Astrocyte (in vitro differentiated cells and primary cell): Measurements from ENCODE around the gene ALDH16A1. TPM values are rescaled to one million over a fixed set of nuclear protein-coding genes. Genes with fewer than 3 reads are reported as not detected.

ENCODE experiments used
- DNase-seq: peaks from one replicate; pipeline ENCODE4 v3.0.0-alpha.2; 2010; ENCODE audit warnings: low read depth
- FAIRE-seq: peaks from 2 replicates; lab custom pipeline; 2011; peaks lifted over from hg19 to GRCh38; lab: Jason Lieb, UNC
- H2AFZ ChIP-seq: 2 replicates; pipeline ENCODE4 v1.6.0; 2012; ENCODE audit warnings: low read depth, low read length, inconsistent platforms
- H3K27ac ChIP-seq: 2 replicates; pipeline ENCODE4 v1.5.1; 2011; ENCODE audit warnings: low read depth, low read length, inconsistent platforms
- H3K27me3 ChIP-seq: 2 replicates; pipeline ENCODE4 v1.6.0; 2011; ENCODE audit warnings: low read length, inconsistent platforms; ENCODE audit not compliant: insufficient read depth
- H3K36me3 ChIP-seq: 2 replicates; pipeline ENCODE4 v1.5.1; 2011; ENCODE audit warnings: low read length, inconsistent platforms; ENCODE audit not compliant: insufficient read depth
- H3K4me1 ChIP-seq: 2 replicates; pipeline ENCODE4 v1.5.1; 2011; ENCODE audit warnings: low read length, inconsistent platforms; ENCODE audit not compliant: insufficient read depth
- H3K4me2 ChIP-seq: 2 replicates; pipeline ENCODE4 v1.6.0; 2012; ENCODE audit warnings: low read length, inconsistent platforms
- H3K4me3 ChIP-seq: 2 replicates; pipeline ENCODE4 v1.5.1; 2011; ENCODE audit warnings: low read depth, mild to moderate bottlenecking, low read length, inconsistent platforms; ENCODE audit not compliant: insufficient read depth
- H3K79me2 ChIP-seq: 2 replicates; pipeline ENCODE4 v1.6.0; 2012; ENCODE audit warnings: mild to moderate bottlenecking, low read length, inconsistent platforms; ENCODE audit not compliant: insufficient read depth
- H3K9ac ChIP-seq: 2 replicates; pipeline ENCODE4 v1.6.0; 2012; ENCODE audit warnings: mild to moderate bottlenecking, low read length, inconsistent platforms
- H3K9me3 ChIP-seq: 2 replicates; pipeline ENCODE4 v1.5.1; 2012; ENCODE audit warnings: low read depth, mild to moderate bottlenecking, low read length, inconsistent platforms; ENCODE audit not compliant: insufficient read depth
- H4K20me1 ChIP-seq: 2 replicates; pipeline ENCODE4 v1.6.0; 2012; ENCODE audit warnings: low read length, inconsistent platforms; ENCODE audit not compliant: insufficient read depth
- H3K27ac Mint-ChIP-seq: one replicate; pipeline ENCODE4 v1.8.0; 2021; ENCODE audit warnings: mild to moderate bottlenecking, mixed read lengths; ENCODE audit not compliant: unreplicated experiment
- H3K27me3 Mint-ChIP-seq: one replicate; pipeline ENCODE4 v1.8.0; 2021; ENCODE audit warnings: low read depth, mixed read lengths; ENCODE audit not compliant: unreplicated experiment
- H3K36me3 Mint-ChIP-seq: one replicate; pipeline ENCODE4 v1.8.0; 2021; ENCODE audit warnings: low read depth, mixed read lengths; ENCODE audit not compliant: unreplicated experiment
- H3K4me1 Mint-ChIP-seq: one replicate; pipeline ENCODE4 v1.8.0; 2021; ENCODE audit warnings: low read depth, mixed read lengths; ENCODE audit not compliant: unreplicated experiment
- H3K4me3 Mint-ChIP-seq: one replicate; pipeline ENCODE4 v1.8.0; 2021; ENCODE audit warnings: mild to moderate bottlenecking, moderate library complexity, mixed read lengths; ENCODE audit not compliant: unreplicated experiment
- H3K9me3 Mint-ChIP-seq: one replicate; pipeline ENCODE4 v1.8.0; 2021; ENCODE audit warnings: mild to moderate bottlenecking, mixed read lengths; ENCODE audit not compliant: unreplicated experiment
- CTCF ChIP-seq: IDR thresholded peaks from 2 replicates; pipeline ENCODE4 v1.5.1; 2011; ENCODE audit warnings: low read depth, mild to moderate bottlenecking, inconsistent platforms, low read length, moderate library complexity; ENCODE audit not compliant: insufficient read depth
- EZH2 ChIP-seq: IDR thresholded peaks from 2 replicates; pipeline ENCODE4 v1.6.1; 2012; ENCODE audit warnings: mild to moderate bottlenecking, low read length, inconsistent platforms; ENCODE audit not compliant: insufficient read depth
- total RNA-seq: library from RNA; stranded (reverse); gene quantifications from 2 replicates; pipeline ENCODE4 v1.2.1, GENCODE V29; 2021

Gene ALDH16A1
- total RNA-seq, 1 donor from 2014 or later = 13.0 TPM

GRCh38 chr19:49437231-49437630, 15.8 kb upstream of the ALDH16A1 start:
- Mint-ChIP-seq H3K4me1 (no peaks in the 10 kb centered on the region), H3K36me3 (no peaks in the 10 kb centered on the region), H3K27ac (no peak overlapping the region), H3K4me3 (no peak overlapping the region), H3K9me3 (peaks cover 12% of the 10 kb centered on the region), H3K27me3 (peaks cover 80% of the 10 kb centered on the region)
- Histone ChIP-seq H3K9ac (no peak overlapping the region), H3K4me1 (no peaks in the 10 kb centered on the region), H3K36me3 (no peaks in the 10 kb centered on the region), H3K4me2 (no peak overlapping the region), H3K79me2 (no peaks in the 10 kb centered on the region), H2AFZ (no peak overlapping the region), H3K9me3 (peaks cover 3% of the 10 kb centered on the region), H3K27ac (no peak overlapping the region), H3K4me3 (no peak overlapping the region), H4K20me1 (no peaks in the 10 kb centered on the region), H3K27me3 (peaks cover 86% of the 10 kb centered on the region)
- TF ChIP-seq CTCF (no peak), EZH2 (no peak)
- FAIRE-seq (no peak), DNase-seq (no peak)

- DNase-seq = no peak
- H3K36me3 Mint-ChIP-seq = no peaks in the 10 kb centered on the region
- Histone ChIP-seq H3K27me3 (peaks cover 79% of the 10 kb centered on the region), H3K36me3 (no peaks in the 10 kb centered on the region), H3K4me2 (no peak overlapping the region), H3K79me2 (no peaks in the 10 kb centered on the region), H4K20me1 (no peaks in the 10 kb centered on the region), H3K4me3 (no peak overlapping the region), H3K9me3 (peaks cover 2% of the 10 kb centered on the region), H3K27ac (no peak overlapping the region), H2AFZ (no peak overlapping the region), H3K4me1 (peaks cover 1% of the 10 kb centered on the region), H3K9ac (no peak overlapping the region)
- TF ChIP-seq EZH2 (peak; percentile 39), CTCF (no peak)
- H3K27me3 Mint-ChIP-seq = peaks cover 77% of the 10 kb centered on the region
- H3K4me3 Mint-ChIP-seq = no peak overlapping the region
- H3K9me3 Mint-ChIP-seq = peaks cover 12% of the 10 kb centered on the region
- FAIRE-seq = no peak
- no peaks in the 10 kb centered on the region for H3K4me1 Mint-ChIP-seq
- H3K27ac Mint-ChIP-seq = no peak overlapping the region
Observed at GRCh38 chr19:49438261-49438660, 14.8 kb upstream of the ALDH16A1 start.

- peaks cover 9% of the 10 kb centered on the region for H3K9me3 Mint-ChIP-seq
- no peaks in the 10 kb centered on the region for H3K36me3 ChIP-seq
- FAIRE-seq = no peak
- no peak overlapping the region for H2AFZ ChIP-seq
- H3K4me2 ChIP-seq = no peak overlapping the region
- no peak overlapping the region for H3K27ac Mint-ChIP-seq
- no peaks in the 10 kb centered on the region for H3K4me1 Mint-ChIP-seq
- peaks cover 70% of the 10 kb centered on the region for H3K27me3 ChIP-seq
- no peak overlapping the region for H3K4me3 Mint-ChIP-seq
- TF ChIP-seq EZH2 (no peak), CTCF (no peak)
- H3K9me3 ChIP-seq = peaks cover 2% of the 10 kb centered on the region
- no peak for DNase-seq
- no peak overlapping the region for H3K27ac ChIP-seq
- H3K36me3 Mint-ChIP-seq = no peaks in the 10 kb centered on the region
- H3K79me2 ChIP-seq = no peaks in the 10 kb centered on the region
- no peaks in the 10 kb centered on the region for H4K20me1 ChIP-seq
- peaks cover 3% of the 10 kb centered on the region for H3K4me1 ChIP-seq
- H3K4me3 ChIP-seq = no peak overlapping the region
- no peak overlapping the region for H3K9ac ChIP-seq
- H3K27me3 Mint-ChIP-seq = peaks cover 70% of the 10 kb centered on the region
Observed at GRCh38 chr19:49439836-49440235, 13.2 kb upstream of the ALDH16A1 start.
